K562 (cell line): ENCODE results near the gene HMGA1. TPM values are rescaled to one million over a fixed set of nuclear protein-coding genes. Genes with fewer than 3 reads are reported as not detected.

Experiments
- CTCF ChIP-seq, 3 experiments: IDR thresholded peaks in 2 of 3; conservative IDR thresholded peaks in 1 of 3; 2 replicates each; pipeline ENCODE4 v1.5.1; 2011 to 2012; ENCODE audit warnings: low read length in 3 of 3, mild to moderate bottlenecking in 3 of 3, control low read depth in 2 of 3, improper control_type of control experiment in 1 of 3, inconsistent platforms in 1 of 3, low read depth in 1 of 3, mixed read lengths in 1 of 3, moderate library complexity in 1 of 3; ENCODE audit not compliant: insufficient read depth in 2 of 3
- CUX1 ChIP-seq: fragments of 200-800 bp; sonication (Bioruptor generic); IDR thresholded peaks from 2 replicates; pipeline ENCODE4 v1.6.1; 2016; ENCODE audit warnings: missing genetic modification characterization, missing compliant biosample characterization
- MECOM ChIP-seq: fragments of 250-450 bp; sonication (Bioruptor Pico); IDR thresholded peaks from 2 replicates; pipeline ENCODE4 v1.8.0; 2022; ENCODE audit warnings: inconsistent platforms
- NCOA4 ChIP-seq: fragments of 450-650 bp; IDR thresholded peaks from 2 replicates; pipeline ENCODE4 v1.6.1; 2018; ENCODE audit warnings: mild to moderate bottlenecking; ENCODE audit not compliant: partially characterized antibody
- POLR2G ChIP-seq: fragments of 200-400 bp; formaldehyde crosslinking; IDR thresholded peaks from 2 replicates; pipeline ENCODE4 v1.6.1; 2017; ENCODE audit warnings: low read depth, mild to moderate bottlenecking, antibody characterized with exemption, low read length, moderate library complexity
- SRSF3 ChIP-seq: fragments of 200-400 bp; formaldehyde crosslinking; IDR thresholded peaks from 2 replicates; pipeline ENCODE4 v1.6.1; 2016; ENCODE audit warnings: mild to moderate bottlenecking, low read length, moderate library complexity; ENCODE audit not compliant: insufficient read depth
- ZNF584 ChIP-seq: fragments of 200-800 bp; sonication (Bioruptor generic); IDR thresholded peaks from 2 replicates; pipeline ENCODE4 v1.6.1; 2016; ENCODE audit warnings: low read depth, mild to moderate bottlenecking, missing genetic modification characterization, missing compliant biosample characterization
- polyA plus RNA-seq, 8 experiments: library from polyadenylated mRNA; depleted of rRNA in 4 of 8; stranded (reverse) in 5 of 8; unstranded in 3 of 8; fragments of >200 nt; fragmentation: Nextera tagmentation in 2 of 8; fragmentation: Illumina TruSeq in 1 of 8; extraction: Ambion mirVana in 2 of 8; extraction: Trizol in 1 of 8; gene quantifications; 2 replicates each; pipeline versions ENCODE4 v1.2.1 to v1.2.3, GENCODE V29; 2011 to 2014; ENCODE audit warnings: inconsistent platforms in 1 of 8, missing spikeins in 1 of 8
- total RNA-seq, 7 experiments: library from RNA; depleted of rRNA in 6 of 7; stranded (reverse); fragments of >200 nt in 6 of 7; fragmentation: Illumina TruSeq in 2 of 7; extraction: Trizol in 2 of 7; gene quantifications; 2 replicates each; pipeline versions ENCODE4 v1.2.1 to v1.2.3, GENCODE V29; 2011 to 2021; ENCODE audit warnings: low replicate concordance in 1 of 7
- TF ChIP-seq, protein P1 (sequence below): fragments of 450-650 bp; IDR thresholded peaks from 2 replicates; pipeline ENCODE4 v1.6.1; 2017; ENCODE audit warnings: antibody characterized with exemption, mild to moderate bottlenecking
- TF ChIP-seq, protein P2 (sequence below): fragments of 450-650 bp; IDR thresholded peaks from 2 replicates; pipeline ENCODE4 v1.6.1; 2018; ENCODE audit not compliant: partially characterized antibody

The HMGA1 gene
- total and polyA plus RNA-seq, 9 of the 15 experiments (the other 6 are each of a cell fraction or from before 2014, with no cell fraction given): 27.8 to 1,947 (median 594) TPM

GRCh38 chr6:34272013-34272926 is 35.6 kb downstream of the HMGA1 start (continued):
- peak in 2 of 3 experiments; percentile 22 to 46; a peak in 2 of 6 replicates for TF ChIP-seq CTCF (IDR thresholded peaks at IDR 0.05 in 2 of 3, conservative IDR thresholded peaks at IDR 0.05 in 1 of 3; ENCODE audit: insufficient read depth in 2 of 3, low read depth in 1 of 3, low read length in 3 of 3)
- peak; percentile 14; the same call in 1 of the 2 replicates for TF ChIP-seq ZNF584 (CRISPR knock-in tag)
- TF ChIP-seq NCOA4: peak; percentile 10
- peak; percentile 9; the same call in 1 of the 2 replicates for TF ChIP-seq CUX1 (CRISPR knock-in tag)
- no peak for TF ChIP-seq SRSF3
- TF ChIP-seq MECOM (CRISPR knock-in tag): no peak
- TF ChIP-seq, protein P1, sequence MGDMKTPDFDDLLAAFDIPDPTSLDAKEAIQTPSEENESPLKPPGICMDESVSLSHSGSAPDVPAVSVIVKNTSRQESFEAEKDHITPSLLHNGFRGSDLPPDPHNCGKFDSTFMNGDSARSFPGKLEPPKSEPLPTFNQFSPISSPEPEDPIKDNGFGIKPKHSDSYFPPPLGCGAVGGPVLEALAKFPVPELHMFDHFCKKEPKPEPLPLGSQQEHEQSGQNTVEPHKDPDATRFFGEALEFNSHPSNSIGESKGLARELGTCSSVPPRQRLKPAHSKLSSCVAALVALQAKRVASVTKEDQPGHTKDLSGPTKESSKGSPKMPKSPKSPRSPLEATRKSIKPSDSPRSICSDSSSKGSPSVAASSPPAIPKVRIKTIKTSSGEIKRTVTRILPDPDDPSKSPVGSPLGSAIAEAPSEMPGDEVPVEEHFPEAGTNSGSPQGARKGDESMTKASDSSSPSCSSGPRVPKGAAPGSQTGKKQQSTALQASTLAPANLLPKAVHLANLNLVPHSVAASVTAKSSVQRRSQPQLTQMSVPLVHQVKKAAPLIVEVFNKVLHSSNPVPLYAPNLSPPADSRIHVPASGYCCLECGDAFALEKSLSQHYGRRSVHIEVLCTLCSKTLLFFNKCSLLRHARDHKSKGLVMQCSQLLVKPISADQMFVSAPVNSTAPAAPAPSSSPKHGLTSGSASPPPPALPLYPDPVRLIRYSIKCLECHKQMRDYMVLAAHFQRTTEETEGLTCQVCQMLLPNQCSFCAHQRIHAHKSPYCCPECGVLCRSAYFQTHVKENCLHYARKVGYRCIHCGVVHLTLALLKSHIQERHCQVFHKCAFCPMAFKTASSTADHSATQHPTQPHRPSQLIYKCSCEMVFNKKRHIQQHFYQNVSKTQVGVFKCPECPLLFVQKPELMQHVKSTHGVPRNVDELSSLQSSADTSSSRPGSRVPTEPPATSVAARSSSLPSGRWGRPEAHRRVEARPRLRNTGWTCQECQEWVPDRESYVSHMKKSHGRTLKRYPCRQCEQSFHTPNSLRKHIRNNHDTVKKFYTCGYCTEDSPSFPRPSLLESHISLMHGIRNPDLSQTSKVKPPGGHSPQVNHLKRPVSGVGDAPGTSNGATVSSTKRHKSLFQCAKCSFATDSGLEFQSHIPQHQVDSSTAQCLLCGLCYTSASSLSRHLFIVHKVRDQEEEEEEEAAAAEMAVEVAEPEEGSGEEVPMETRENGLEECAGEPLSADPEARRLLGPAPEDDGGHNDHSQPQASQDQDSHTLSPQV: peak; percentile 74; the same call in 1 of the 2 replicates
- TF ChIP-seq POLR2G: peak; percentile 39; the same call in 1 of the 2 replicates
- TF ChIP-seq, protein P2, sequence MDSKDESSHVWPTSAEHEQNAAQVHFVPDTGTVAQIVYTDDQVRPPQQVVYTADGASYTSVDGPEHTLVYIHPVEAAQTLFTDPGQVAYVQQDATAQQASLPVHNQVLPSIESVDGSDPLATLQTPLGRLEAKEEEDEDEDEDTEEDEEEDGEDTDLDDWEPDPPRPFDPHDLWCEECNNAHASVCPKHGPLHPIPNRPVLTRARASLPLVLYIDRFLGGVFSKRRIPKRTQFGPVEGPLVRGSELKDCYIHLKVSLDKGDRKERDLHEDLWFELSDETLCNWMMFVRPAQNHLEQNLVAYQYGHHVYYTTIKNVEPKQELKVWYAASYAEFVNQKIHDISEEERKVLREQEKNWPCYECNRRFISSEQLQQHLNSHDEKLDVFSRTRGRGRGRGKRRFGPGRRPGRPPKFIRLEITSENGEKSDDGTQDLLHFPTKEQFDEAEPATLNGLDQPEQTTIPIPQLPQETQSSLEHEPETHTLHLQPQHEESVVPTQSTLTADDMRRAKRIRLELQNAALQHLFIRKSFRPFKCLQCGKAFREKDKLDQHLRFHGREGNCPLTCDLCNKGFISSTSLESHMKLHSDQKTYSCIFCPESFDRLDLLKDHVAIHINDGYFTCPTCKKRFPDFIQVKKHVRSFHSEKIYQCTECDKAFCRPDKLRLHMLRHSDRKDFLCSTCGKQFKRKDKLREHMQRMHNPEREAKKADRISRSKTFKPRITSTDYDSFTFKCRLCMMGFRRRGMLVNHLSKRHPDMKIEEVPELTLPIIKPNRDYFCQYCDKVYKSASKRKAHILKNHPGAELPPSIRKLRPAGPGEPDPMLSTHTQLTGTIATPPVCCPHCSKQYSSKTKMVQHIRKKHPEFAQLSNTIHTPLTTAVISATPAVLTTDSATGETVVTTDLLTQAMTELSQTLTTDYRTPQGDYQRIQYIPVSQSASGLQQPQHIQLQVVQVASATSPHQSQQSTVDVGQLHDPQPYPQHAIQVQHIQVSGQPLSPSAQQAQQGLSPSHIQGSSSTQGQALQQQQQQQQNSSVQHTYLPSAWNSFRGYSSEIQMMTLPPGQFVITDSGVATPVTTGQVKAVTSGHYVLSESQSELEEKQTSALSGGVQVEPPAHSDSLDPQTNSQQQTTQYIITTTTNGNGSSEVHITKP: peak; percentile 23
